Measurements from ENCODE around the gene CDC26.

- peak; percentile 71 for TF ChIP-seq CTCF (conservative IDR thresholded peaks at IDR 0.05; ENCODE audit: low read depth, low read length)
- TF ChIP-seq EZH2 (IDR thresholded peaks at IDR 0.05; ENCODE audit: low read length, unreplicated experiment): no peak
- TF ChIP-seq EZH2phosphoT487 (IDR thresholded peaks at IDR 0.05; ENCODE audit: borderline replicate concordance, low read length): no peak
These were observed 757 bp downstream of the CDC26 start for GRCh38 chr9:113274474-113275156.

All from PC-3 (cell line).